OCI-LY1 (cell line): ENCODE measurements around the gene PABPN1L.

Source experiments
- EZH2 ChIP-seq: fragments of 200-600 bp; sonication (generic), shearing (Covaris generic); IDR thresholded peaks from 2 replicates; pipeline ENCODE4 v1.8.0; 2017; ENCODE audit warnings: borderline replicate concordance, mixed run types, mild to moderate bottlenecking, antibody characterized with exemption, low read length, moderate library complexity, mixed read lengths
- TF ChIP-seq, protein P1 (sequence below): fragments of 200-600 bp; sonication (generic), shearing (Covaris generic); IDR thresholded peaks from 2 replicates; pipeline ENCODE4 v1.5.1; 2017; ENCODE audit warnings: mild to moderate bottlenecking, antibody characterized with exemption, low read length, moderate library complexity, mixed read lengths

DNA sequence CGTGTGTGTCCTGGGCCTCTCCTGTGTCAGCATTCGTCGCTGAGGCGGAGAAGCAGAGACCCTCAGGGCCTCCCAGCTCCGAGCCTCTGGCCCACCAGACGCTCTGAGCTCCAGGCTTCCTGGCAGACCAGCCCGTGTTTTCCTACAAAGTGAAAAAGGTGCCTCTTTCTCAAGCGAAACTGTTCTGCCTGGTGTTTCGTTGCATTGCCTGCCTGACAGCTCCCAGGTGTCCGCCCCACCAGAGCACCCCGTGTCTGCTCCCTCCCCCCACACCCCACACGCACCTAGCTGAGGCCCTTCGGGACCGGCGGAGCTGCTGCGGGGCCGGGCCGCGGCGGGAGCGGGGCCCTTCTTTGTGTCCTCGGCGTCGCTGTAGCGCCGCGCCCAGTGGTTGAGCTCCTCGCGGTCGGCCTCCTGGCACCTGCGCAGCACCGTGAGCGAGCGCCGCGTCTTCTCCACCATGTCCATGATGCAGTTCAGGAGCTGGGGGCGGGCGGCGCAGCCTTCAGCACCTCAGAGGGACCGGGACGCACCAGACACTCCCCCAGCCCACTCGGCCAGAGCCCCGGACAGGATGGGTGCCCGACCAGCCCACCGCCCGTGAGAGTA is 14.7 kb upstream of the PABPN1L start:
- TF ChIP-seq, protein P1, sequence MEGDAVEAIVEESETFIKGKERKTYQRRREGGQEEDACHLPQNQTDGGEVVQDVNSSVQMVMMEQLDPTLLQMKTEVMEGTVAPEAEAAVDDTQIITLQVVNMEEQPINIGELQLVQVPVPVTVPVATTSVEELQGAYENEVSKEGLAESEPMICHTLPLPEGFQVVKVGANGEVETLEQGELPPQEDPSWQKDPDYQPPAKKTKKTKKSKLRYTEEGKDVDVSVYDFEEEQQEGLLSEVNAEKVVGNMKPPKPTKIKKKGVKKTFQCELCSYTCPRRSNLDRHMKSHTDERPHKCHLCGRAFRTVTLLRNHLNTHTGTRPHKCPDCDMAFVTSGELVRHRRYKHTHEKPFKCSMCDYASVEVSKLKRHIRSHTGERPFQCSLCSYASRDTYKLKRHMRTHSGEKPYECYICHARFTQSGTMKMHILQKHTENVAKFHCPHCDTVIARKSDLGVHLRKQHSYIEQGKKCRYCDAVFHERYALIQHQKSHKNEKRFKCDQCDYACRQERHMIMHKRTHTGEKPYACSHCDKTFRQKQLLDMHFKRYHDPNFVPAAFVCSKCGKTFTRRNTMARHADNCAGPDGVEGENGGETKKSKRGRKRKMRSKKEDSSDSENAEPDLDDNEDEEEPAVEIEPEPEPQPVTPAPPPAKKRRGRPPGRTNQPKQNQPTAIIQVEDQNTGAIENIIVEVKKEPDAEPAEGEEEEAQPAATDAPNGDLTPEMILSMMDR, result no peak
- no peak for TF ChIP-seq EZH2
